GM18517 (cell line): ENCODE measurements around the gene PIEZO1.
"Not testable (repeated sequence)": the region's sequence is repeated elsewhere in the genome, so short reads cannot be mapped to it uniquely, and the experiment has no call there.

Source experiments
- ATAC-seq: cut with Tn5 transposase; IDR thresholded peaks from one replicate; pipeline ENCODE4 v1.9.1; 2021; ENCODE audit warnings: mild to moderate bottlenecking, moderate library complexity; ENCODE audit not compliant: unreplicated experiment

The PIEZO1 gene

DNA sequence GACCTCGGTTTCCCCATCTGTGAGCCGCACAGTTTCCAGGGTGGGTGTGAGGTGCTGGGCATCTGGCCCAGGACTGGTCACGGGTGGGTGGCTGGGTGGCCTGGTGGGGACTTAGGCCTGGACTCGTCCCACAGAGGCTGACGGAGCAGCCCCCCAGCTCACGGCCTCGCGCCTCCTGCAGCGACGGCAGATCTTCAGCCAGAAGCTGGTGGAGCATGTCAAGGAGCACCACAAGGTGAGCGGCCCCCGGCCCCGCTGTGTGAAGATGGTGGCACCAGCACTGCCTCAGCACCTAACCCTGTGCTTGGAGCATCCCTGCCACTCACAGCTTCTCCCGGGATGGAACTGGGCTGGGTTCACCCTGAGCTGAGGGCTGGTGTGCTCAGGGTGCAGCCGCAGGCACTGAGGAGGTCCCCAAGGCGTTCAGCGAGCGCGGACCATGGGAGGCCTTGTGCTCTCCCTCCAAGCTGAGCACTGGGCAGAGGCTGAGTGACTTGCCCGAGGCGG is 20.9 kb upstream of the PIEZO1 start:
- no peak for ATAC-seq

GRCh38 chr16:88805340-88805715 is 20.3 kb upstream of the PIEZO1 start:
- no peak for ATAC-seq

- ATAC-seq: no peak
Measured at GRCh38 chr16:88804552-88805339, 19.7 kb upstream of the PIEZO1 start.

DNA sequence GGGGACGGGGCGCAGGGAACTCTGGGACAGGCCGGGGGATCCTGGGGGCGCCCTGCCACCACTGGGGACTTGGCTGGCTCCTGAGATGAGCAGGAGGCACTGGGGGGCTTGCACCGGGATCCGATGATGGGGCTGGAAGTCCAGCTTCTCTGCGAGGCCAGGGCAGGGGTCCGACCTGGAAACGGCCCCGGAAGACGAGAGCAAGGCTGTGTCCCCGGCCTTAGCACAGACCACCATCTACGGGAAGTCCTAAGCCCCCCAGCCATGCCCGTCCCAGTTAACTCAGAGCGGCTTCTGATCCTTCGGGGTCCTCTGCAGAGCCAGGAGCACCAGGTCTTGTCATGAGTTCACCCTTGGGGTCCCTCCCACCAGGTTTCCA is 19.1 kb upstream of the PIEZO1 start:
- ATAC-seq: no peak

- peak; percentile 44 for ATAC-seq
Measured at GRCh38 chr16:88803264-88803987, 18.4 kb upstream of the PIEZO1 start, which contains the start of gene CDT1. CDT1 (plus strand) TSS chr16:88803789; CDS start chr16:88803832, 43 bp downstream.

DNA sequence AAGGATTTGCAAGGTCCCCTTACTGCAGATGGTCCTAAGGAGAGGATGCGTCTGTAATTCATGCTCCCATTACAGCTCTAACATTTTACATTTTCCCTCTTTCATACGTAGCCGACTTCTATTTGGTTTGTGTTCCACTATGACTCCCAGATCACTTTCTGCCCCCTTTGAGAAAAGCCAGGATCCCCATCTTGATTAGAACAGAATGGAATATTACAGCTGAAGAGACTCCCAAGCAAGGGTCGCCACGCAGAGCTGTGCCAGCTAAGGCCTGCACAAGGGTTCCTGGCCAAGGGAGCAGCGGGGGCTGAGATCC is 15.2 kb upstream of the PIEZO1 start:
- ATAC-seq: no peak

DNA sequence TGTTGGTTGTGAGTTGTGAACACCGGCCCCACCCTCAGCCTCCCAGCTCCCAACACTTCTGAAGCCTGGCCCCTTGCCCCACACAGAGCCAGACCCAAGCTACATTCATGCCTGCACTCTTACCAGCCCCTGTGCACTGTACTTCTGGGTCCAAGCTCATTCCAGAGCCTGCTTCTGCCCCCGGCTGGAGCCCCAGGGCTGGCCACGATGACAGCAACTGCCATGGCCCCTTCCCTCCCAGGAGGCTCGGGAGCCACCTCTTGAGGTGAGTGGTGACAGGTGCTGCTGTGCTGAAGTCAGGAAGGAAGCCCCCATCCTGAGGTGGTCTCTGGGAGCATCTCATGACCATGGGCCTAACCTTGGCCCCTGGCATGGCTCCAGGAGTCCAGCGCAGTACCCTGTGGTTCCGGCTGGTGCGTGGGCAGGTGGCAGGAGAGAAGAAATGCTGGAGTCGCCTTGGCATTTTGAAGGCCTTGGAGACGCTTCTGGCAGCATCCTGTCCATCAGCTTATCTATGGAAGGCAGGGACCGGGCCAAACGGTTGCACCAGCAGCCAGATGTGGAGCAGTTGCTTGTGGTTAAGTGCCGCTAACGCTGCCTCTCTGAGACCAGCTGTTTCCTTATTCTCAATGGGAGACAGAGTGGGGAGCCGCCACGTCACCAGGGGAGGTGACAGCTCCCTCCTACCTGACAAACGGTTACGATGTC is 14.7 kb upstream of the PIEZO1 start:
- ATAC-seq: no peak

- no peak for ATAC-seq
Measured at GRCh38 chr16:88798772-88799455, 13.9 kb upstream of the PIEZO1 start.

- no peak for ATAC-seq
Measured at GRCh38 chr16:88798073-88798472, 13.1 kb upstream of the PIEZO1 start.

- no peak for ATAC-seq
Measured at GRCh38 chr16:88796278-88796677, 11.3 kb upstream of the PIEZO1 start.

DNA sequence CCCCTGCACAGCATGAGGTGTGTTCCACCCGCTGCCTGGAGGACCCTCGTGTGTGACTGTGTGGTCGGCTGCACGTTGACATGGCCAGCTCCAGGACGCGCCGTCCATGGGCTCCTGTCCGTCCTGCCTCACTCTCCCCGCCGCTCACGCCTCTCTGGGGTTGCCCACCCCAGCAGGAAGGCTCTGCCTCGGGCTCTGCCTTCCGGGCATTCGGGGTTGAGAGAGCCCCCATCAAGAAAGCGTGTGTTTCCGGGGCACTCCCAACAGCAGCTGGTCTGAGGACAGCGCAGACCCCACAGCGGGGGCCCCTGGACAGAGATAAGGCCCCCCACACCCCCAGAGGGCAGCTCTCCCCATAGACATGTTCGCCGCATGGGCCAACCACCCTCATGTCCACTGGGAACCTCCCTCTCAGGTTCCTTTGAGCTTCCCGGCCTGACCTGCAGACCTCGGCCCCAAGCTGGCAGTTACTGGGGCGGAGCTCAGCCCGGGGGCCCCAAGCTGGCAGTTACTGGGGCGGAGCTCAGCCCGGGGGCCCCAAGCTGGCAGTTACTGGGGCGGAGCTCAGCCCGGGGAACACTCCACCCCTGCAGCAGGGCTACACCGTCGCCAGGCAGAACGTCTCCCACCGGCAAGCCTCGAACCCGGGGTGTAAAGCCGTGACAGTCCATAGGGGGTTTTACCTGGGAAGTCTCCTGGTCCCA is 8.4 kb upstream of the PIEZO1 start:
- ATAC-seq: no peak

DNA sequence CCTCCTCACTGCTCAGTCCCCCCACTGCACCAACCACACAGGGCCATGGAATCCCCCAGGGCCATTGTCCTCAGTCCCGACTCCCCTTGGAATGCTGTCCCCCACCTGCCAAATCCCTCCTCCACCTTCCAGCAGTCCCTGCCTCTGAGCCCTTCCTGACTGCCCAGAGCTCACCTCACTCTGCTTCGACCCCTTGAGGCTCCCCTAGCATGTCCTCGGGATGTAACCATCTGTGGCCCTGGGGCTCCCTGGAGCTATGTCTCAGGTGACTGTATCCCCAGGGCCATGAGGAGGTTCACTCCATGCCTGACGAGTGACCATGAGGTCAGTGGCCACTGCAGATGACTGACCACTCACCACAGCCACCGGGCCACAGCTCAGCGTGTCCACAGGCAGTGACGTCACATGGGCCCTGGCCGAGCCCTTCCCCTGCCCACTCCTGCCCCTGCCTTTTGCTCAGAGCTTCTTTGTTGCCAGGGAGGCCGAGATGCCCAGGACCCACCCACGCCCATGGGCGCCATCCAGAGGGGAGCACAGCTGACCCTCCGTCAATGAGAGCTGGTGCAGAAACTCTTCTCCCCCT is 7.7 kb upstream of the PIEZO1 start:
- ATAC-seq: no peak

GRCh38 chr16:88792078-88792550 is 7.1 kb upstream of the PIEZO1 start:
- ATAC-seq: no peak

DNA sequence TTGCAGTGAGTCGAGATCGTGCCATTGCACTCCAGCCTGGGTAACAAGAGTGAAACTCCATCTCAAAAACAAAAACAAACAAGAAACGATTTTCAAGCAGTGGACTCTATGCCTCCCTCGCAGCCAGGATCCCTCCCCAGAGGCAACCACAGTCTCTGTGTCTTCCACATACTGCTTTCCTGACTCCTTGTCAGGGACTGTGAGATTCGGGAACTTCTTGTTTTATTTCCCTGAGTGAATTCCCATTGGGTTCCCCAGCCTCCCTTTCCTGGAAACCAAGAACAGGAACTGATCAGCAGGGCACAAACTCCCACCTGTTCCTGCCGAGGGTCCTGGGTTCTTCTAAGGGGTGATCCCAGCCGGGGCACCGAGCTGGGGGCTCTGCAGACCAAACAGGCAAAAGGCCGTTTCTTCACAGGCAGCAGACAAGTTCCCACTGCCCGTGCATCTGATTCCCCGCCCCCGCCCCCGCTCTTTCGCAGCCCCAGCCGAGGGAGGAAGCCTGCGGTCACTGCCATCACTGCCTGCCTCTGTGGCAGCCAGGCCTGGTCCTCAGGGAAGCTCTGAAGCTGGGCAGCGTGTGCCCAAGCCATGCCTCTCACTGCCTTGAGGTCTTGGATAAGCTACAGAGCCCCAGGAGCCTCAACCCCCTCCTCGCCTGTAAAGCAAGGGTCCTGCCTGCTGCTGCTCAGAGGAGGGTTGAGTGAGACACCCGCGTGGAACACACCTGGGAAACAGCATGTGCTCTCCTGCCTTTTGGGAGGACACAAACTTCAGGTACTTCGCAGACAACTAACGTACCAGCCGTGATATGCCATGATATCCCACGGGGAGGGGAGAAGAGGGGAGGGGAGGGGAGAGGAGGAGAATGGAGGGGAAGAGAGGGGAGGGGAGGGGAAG is 5.5 kb upstream of the PIEZO1 start:
- ATAC-seq: no peak

GRCh38 chr16:88789594-88789993 is 4.6 kb upstream of the PIEZO1 start:
- no peak for ATAC-seq

DNA sequence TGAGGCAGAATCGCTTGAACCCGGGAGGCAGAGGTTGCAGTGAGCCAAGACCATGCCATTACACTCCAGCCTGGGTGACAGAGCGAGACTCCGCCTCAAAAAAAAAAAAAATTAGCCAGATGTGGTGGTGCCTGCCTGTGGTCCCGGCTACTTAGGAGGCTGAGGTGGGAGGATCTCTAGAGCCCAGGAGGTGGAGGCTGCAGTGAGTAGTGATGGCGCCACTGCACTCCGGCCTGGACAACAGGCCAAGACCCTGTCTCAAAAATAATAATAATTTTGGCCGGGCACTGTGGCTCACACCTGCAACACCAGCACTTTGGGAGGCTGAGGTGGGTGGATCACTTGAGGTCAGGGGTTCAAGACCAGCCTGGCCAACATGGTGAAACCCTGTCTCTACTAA is 3.7 kb upstream of the PIEZO1 start:
- not testable (repeated sequence) for ATAC-seq

DNA sequence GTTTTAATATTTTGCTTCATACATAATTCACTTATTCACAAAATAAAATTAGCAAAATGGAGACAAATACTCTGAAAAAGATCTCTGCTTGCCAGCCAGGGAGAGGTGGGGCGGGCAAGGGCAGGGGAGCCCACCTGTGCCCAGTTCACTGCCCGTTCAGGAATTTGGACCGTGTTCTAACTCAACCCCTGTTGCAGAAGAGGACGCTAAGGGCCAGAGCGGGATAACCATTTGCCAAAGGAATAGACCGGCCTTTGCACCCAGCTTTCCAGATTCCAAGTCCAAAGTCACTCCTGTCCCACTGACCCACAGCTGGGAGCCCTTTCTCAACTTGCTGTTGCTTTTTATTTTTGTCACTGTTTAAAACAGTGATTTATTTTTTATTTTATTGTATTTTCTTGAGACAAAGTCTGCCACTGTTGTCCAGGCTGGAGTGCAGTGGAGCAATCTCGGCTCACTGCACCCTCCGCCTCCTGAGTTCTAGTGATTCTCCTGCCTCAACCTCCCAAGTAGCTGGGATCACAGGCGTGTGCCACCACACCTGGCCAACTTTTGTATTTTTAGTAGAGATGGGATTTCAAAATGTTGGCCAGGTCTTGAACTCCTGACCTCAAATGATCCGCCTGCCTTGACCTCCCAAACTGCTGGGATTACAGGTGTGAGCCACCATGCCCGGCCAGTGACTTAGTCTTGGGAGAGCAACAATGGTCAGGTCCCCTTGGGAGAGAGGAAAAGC is 2.7 kb upstream of the PIEZO1 start:
- ATAC-seq: no peak

DNA sequence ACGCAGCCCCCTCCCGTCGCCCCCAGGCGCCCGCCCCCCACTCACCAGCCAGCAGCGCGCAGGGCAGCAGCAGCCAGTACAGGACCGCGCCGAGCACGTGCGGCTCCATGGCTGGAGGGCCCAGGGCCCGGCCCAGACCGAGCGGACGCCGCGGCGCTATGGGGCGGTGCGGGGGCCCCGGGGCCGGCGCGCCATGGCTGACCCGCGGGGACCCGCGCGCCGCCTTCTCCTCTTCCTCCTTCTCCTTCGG is 239 bp downstream of the PIEZO1 start:
- ATAC-seq: no peak
